ENCODE data around the gene BRIX1. TPM values are rescaled to one million over a fixed set of nuclear protein-coding genes. Genes with fewer than 3 reads are reported as not detected.

BRIX1 gene
- total RNA-seq, 1 experiment from 2014 or later = 76.4 TPM

DNA sequence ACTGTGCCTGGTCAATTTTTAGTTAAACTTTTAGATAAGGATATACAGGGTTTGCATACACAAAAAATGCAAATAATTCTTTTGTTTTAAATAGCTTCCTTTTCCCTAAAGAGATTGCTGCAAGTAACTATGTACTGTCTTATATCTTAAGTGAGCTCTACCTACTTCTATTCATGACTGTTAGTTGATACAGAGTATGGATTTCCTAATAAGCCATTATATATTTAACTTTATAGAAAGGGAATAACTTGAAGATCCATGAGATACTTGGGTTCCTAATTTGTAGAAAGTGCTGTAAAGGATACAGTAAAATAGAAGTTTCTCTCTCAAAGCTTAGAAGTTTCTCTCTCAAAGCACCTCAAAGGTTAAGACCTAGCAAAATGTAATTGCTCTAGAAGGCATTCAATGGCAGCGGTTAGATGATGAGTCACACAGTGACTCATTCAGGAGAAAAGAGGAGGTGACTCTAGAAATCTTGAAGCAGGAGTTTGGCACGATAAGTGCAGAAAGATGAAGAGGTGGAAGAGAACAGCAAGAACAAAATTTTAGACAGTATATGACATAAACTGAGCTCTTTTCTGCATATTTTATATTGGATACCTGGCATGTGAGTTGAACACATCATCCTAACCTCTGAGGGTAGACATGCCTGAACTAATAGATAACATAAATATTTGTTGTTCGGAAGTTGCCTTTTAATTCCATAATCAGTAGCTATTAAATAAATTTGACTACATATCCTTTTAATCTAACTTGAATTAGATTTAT lies 8.4 kb downstream of the BRIX1 start:
- ChIA-PET RAD21 (ENCODE audit: low non-redundant PET in 1 of 2, low total read pairs in 2 of 2, uncharacterized antibody in 2 of 2, unreplicated experiment in 2 of 2) (no interaction called here), CTCF (no interaction called here), POLR2A (interaction anchor here (1.2 to 1.5 kb wide), 2 partner anchors 8 to 9 kb away, joined by 5 to 6 read pairs; partner anchors contain the start of genes BRIX1 and RAD1)
- Histone ChIP-seq H3K4me3 (replicated peaks in 1 of 2; ENCODE audit: low read depth in 1 of 2, low read length in 2 of 2) (peak overlapping the region in 1 of 2 experiments; percentile 30; a peak in 1 of 4 replicates), H3K27ac (ENCODE audit: low read depth, low read length) (peak overlapping the region; percentile 81), H3K79me2 (ENCODE audit: insufficient read depth, low read length) (peaks cover 78% of the 10 kb centered on the region), H3K36me3 (ENCODE audit: control insufficient read depth in 1 of 2, insufficient read depth in 2 of 2, low read length in 2 of 2) (peaks cover 45 to 56% of the 10 kb centered on the region in 2 experiments), H4K20me1 (ENCODE audit: insufficient read depth) (peaks cover 34% of the 10 kb centered on the region; the same call in 1 of the 2 replicates), H3K9me2 (ENCODE audit: insufficient read depth) (no peaks in the 10 kb centered on the region), H3K27me3 (ENCODE audit: insufficient read depth, low read length) (no peaks in the 10 kb centered on the region), H3K9me3 (ENCODE audit: control insufficient read depth in 1 of 2, insufficient read depth in 1 of 2, low read depth in 1 of 2, low read length in 2 of 2) (no peaks in the 10 kb centered on the region), H2AFZ (ENCODE audit: low read depth, low read length, poor library complexity, severe bottlenecking) (no peak overlapping the region), H3K9ac (ENCODE audit: low read length) (peak overlapping the region; percentile 12; the same call in 1 of the 2 replicates), H3K4me2 (ENCODE audit: low read length) (peak overlapping the region; percentile 64), H3K4me1 (ENCODE audit: control insufficient read depth in 1 of 2, insufficient read depth in 2 of 2, low read length in 2 of 2) (peaks cover 31 to 49% of the 10 kb centered on the region in 2 experiments)
- DNase-seq (ENCODE audit: low read depth, low spot score) (peak; percentile 74), ATAC-seq (peak; percentile 85)
- intact Hi-C loops (cut with micrococcal nuclease) = loop anchor here (10.0 kb wide), 1 partner anchor 1479 kb away; the partner anchor contains the start of gene TARS1
- BruUV-seq (replicated peaks) = no TSS peak
- TF ChIP-seq CBX3 (IDR thresholded peaks at IDR 0.05; ENCODE audit: low read depth) (peak; percentile 73; the same call in 1 of the 2 replicates), SP1 (IDR thresholded peaks at IDR 0.05; ENCODE audit: low read depth) (peak; percentile 70), SIN3A (IDR thresholded peaks at IDR 0.05; ENCODE audit: low read depth) (peak; percentile 43; the same call in 1 of the 2 replicates), CEBPB (IDR thresholded peaks at IDR 0.05; ENCODE audit: low read depth) (no peak; the same call in 1 of the 2 replicates), POLR2AphosphoS5 (IDR thresholded peaks at IDR 0.05; ENCODE audit: low read depth, low read length) (peak; percentile 19; the same call in 1 of the 2 replicates), ELF1 (IDR thresholded peaks at IDR 0.05; ENCODE audit: borderline replicate concordance, low read depth) (no peak), POLR2A (IDR thresholded peaks at IDR 0.05; ENCODE audit: borderline replicate concordance, extremely low read depth, insufficient read depth, insufficient read length) (no peak), JUND (IDR thresholded peaks at IDR 0.05) (peak; percentile 96), EZH2phosphoT487 (IDR thresholded peaks at IDR 0.05; ENCODE audit: borderline replicate concordance) (no peak), MAX (IDR thresholded peaks at IDR 0.05) (no peak; the same call in 1 of the 2 replicates), FOSL1 (IDR thresholded peaks at IDR 0.05; ENCODE audit: low read depth) (peak; percentile 98), EGR1 (IDR thresholded peaks at IDR 0.05; ENCODE audit: low read depth) (no peak), CTCF (IDR thresholded peaks at IDR 0.05 in 2 of 3, conservative IDR thresholded peaks at IDR 0.05 in 1 of 3; ENCODE audit: borderline replicate concordance in 1 of 3, insufficient read depth in 1 of 3, low read depth in 2 of 3, low read length in 2 of 3) (no peak), SRF (IDR thresholded peaks at IDR 0.05; ENCODE audit: low read depth) (peak; percentile 75), EZH2 (IDR thresholded peaks at IDR 0.05) (no peak), ATF3 (IDR thresholded peaks at IDR 0.05) (peak; percentile 66; the same call in 1 of the 2 replicates), TCF7L2 (IDR thresholded peaks at IDR 0.05; ENCODE audit: borderline replicate concordance, extremely low read depth, insufficient read depth, insufficient read length) (no peak)
- TF ChIP-seq, protein P1, sequence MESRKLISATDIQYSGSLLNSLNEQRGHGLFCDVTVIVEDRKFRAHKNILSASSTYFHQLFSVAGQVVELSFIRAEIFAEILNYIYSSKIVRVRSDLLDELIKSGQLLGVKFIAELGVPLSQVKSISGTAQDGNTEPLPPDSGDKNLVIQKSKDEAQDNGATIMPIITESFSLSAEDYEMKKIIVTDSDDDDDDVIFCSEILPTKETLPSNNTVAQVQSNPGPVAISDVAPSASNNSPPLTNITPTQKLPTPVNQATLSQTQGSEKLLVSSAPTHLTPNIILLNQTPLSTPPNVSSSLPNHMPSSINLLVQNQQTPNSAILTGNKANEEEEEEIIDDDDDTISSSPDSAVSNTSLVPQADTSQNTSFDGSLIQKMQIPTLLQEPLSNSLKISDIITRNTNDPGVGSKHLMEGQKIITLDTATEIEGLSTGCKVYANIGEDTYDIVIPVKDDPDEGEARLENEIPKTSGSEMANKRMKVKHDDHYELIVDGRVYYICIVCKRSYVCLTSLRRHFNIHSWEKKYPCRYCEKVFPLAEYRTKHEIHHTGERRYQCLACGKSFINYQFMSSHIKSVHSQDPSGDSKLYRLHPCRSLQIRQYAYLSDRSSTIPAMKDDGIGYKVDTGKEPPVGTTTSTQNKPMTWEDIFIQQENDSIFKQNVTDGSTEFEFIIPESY (IDR thresholded peaks at IDR 0.05; ENCODE audit: extremely low read depth, insufficient replicate concordance, low read length) = no peak
- TF ChIP-seq, protein P2, sequence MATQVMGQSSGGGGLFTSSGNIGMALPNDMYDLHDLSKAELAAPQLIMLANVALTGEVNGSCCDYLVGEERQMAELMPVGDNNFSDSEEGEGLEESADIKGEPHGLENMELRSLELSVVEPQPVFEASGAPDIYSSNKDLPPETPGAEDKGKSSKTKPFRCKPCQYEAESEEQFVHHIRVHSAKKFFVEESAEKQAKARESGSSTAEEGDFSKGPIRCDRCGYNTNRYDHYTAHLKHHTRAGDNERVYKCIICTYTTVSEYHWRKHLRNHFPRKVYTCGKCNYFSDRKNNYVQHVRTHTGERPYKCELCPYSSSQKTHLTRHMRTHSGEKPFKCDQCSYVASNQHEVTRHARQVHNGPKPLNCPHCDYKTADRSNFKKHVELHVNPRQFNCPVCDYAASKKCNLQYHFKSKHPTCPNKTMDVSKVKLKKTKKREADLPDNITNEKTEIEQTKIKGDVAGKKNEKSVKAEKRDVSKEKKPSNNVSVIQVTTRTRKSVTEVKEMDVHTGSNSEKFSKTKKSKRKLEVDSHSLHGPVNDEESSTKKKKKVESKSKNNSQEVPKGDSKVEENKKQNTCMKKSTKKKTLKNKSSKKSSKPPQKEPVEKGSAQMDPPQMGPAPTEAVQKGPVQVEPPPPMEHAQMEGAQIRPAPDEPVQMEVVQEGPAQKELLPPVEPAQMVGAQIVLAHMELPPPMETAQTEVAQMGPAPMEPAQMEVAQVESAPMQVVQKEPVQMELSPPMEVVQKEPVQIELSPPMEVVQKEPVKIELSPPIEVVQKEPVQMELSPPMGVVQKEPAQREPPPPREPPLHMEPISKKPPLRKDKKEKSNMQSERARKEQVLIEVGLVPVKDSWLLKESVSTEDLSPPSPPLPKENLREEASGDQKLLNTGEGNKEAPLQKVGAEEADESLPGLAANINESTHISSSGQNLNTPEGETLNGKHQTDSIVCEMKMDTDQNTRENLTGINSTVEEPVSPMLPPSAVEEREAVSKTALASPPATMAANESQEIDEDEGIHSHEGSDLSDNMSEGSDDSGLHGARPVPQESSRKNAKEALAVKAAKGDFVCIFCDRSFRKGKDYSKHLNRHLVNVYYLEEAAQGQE (IDR thresholded peaks at IDR 0.05; ENCODE audit: low read depth) = no peak

Data from HCT116 (cell line).